GM23338 (cell line): ENCODE data around the gene CENPS. TPM values are rescaled to one million over a fixed set of nuclear protein-coding genes. Genes with fewer than 3 reads are reported as not detected.

Experiments used
- ATAC-seq: fragments of 200-7000 bp; cut with Tn5 transposase; 3 replicates; pipeline ENCODE4 v1.9.1; 2020
- DNase-seq: peaks from one replicate; pipeline ENCODE4 v3.0.0-alpha.2; 2015; ENCODE audit warnings: low spot score
- H2AFZ ChIP-seq: fragments of 200-600 bp; sonication (generic); 2 replicates; pipeline ENCODE4 v1.8.0; 2016; ENCODE audit warnings: antibody characterized with exemption, mild to moderate bottlenecking, moderate library complexity
- H3F3A ChIP-seq: fragments of 200-600 bp; sonication (generic); replicated peaks from 2 replicates; pipeline ENCODE4 v1.8.0; 2017; ENCODE audit warnings: antibody characterized with exemption, mixed run types, low read depth
- H3K27ac ChIP-seq: fragments of 200-600 bp; sonication (generic); 2 replicates; pipeline ENCODE4 v1.6.1; 2016; ENCODE audit warnings: low read depth
- H3K27me3 ChIP-seq: fragments of 200-600 bp; sonication (generic); 2 replicates; pipeline ENCODE4 v1.8.0; 2016; ENCODE audit warnings: mild to moderate bottlenecking, mixed run types, moderate library complexity; ENCODE audit not compliant: insufficient read depth
- H3K36me3 ChIP-seq: fragments of 200-600 bp; sonication (generic); 2 replicates; pipeline ENCODE4 v1.8.0; 2016; ENCODE audit warnings: mild to moderate bottlenecking; ENCODE audit not compliant: insufficient read depth
- H3K4me1 ChIP-seq: fragments of 200-600 bp; sonication (generic); 2 replicates; pipeline ENCODE4 v1.8.0; 2016; ENCODE audit warnings: mild to moderate bottlenecking, moderate library complexity; ENCODE audit not compliant: insufficient read depth
- H3K4me2 ChIP-seq: fragments of 200-600 bp; sonication (generic); 2 replicates; pipeline ENCODE4 v1.7.1; 2017; ENCODE audit warnings: mixed run types
- H3K4me3 ChIP-seq: fragments of 200-600 bp; sonication (generic); 2 replicates; pipeline ENCODE4 v1.6.1; 2016; ENCODE audit warnings: mixed run types
- H3K79me2 ChIP-seq: fragments of 200-600 bp; sonication (generic); replicated peaks from 2 replicates; pipeline ENCODE4 v1.8.0; 2017; ENCODE audit warnings: mild to moderate bottlenecking; ENCODE audit not compliant: insufficient read depth
- H3K9me2 ChIP-seq: fragments of 200-600 bp; sonication (generic); 2 replicates; pipeline ENCODE4 v1.8.0; 2017; ENCODE audit not compliant: insufficient read depth
- H4K20me1 ChIP-seq: fragments of 200-600 bp; sonication (generic); replicated peaks from 2 replicates; pipeline ENCODE4 v1.8.0; 2017; ENCODE audit warnings: mild to moderate bottlenecking; ENCODE audit not compliant: insufficient read depth
- H3K27ac Mint-ChIP-seq: 2 replicates; pipeline ENCODE4 v1.8.0; 2020; ENCODE audit warnings: inconsistent platforms, mild to moderate bottlenecking, moderate library complexity, mixed read lengths
- H3K27me3 Mint-ChIP-seq: 3 replicates; pipeline ENCODE4 v1.8.0; 2022; ENCODE audit warnings: low read depth, mild to moderate bottlenecking, moderate library complexity, mixed read lengths, inconsistent platforms; ENCODE audit not compliant: insufficient read depth, poor library complexity
- H3K36me3 Mint-ChIP-seq: 3 replicates; pipeline ENCODE4 v1.8.0; 2021; ENCODE audit warnings: low read depth, mild to moderate bottlenecking, inconsistent platforms, moderate library complexity, mixed read lengths
- H3K4me1 Mint-ChIP-seq: 3 replicates; pipeline ENCODE4 v1.8.0; 2020; ENCODE audit warnings: mild to moderate bottlenecking, inconsistent platforms, mixed read lengths
- H3K4me3 Mint-ChIP-seq: 3 replicates; pipeline ENCODE4 v1.8.0; 2021; ENCODE audit warnings: moderate library complexity, mild to moderate bottlenecking, inconsistent platforms, mixed read lengths
- H3K9me3 Mint-ChIP-seq: 3 replicates; pipeline ENCODE4 v1.8.0; 2020; ENCODE audit warnings: moderate library complexity, mild to moderate bottlenecking, inconsistent platforms, mixed read lengths
- ETS1 ChIP-seq: IDR thresholded peaks from 2 replicates; pipeline ENCODE4 v1.6.1; 2016; ENCODE audit warnings: antibody characterized with exemption
- EZH2 ChIP-seq: fragments of 200-600 bp; sonication (generic); IDR thresholded peaks from one replicate; pipeline ENCODE4 v1.8.0; 2017; ENCODE audit warnings: antibody characterized with exemption, mild to moderate bottlenecking, low read depth; ENCODE audit not compliant: unreplicated experiment
- EZH2phosphoT487 ChIP-seq: fragments of 200-600 bp; sonication (generic); IDR thresholded peaks from one replicate; pipeline ENCODE4 v1.8.1; 2018; ENCODE audit warnings: antibody characterized with exemption; ENCODE audit not compliant: unreplicated experiment
- JUNB ChIP-seq: IDR thresholded peaks from one replicate; pipeline ENCODE4 v1.6.1; 2016; ENCODE audit warnings: antibody characterized with exemption; ENCODE audit not compliant: unreplicated experiment
- REST ChIP-seq: IDR thresholded peaks from one replicate; pipeline ENCODE4 v1.6.1; 2018; ENCODE audit warnings: antibody characterized with exemption; ENCODE audit not compliant: unreplicated experiment
- STAT1 ChIP-seq: IDR thresholded peaks from one replicate; pipeline ENCODE4 v1.6.1; 2016; ENCODE audit warnings: antibody characterized with exemption; ENCODE audit not compliant: unreplicated experiment
- ZNF114 ChIP-seq: fragments of 250-450 bp; sonication (Bioruptor Pico); IDR thresholded peaks from 2 replicates; pipeline ENCODE4 v1.5.0; 2020; ENCODE audit warnings: mild to moderate bottlenecking, moderate library complexity
- ZNF462 ChIP-seq: fragments of 250-450 bp; sonication (Bioruptor Pico); IDR thresholded peaks from 2 replicates; pipeline ENCODE4 v1.5.0; 2020; ENCODE audit warnings: mild to moderate bottlenecking, moderate library complexity
- polyA plus RNA-seq: library from polyadenylated mRNA; unstranded; fragments of >200 nt; fragmentation: Nextera tagmentation; extraction: Ambion mirVana; gene quantifications from 2 replicates; pipeline ENCODE4 v1.2.1, GENCODE V29; 2016
- total RNA-seq: library from RNA; depleted of rRNA; stranded (reverse); fragments of >200 nt; shearing (Covaris generic); gene quantifications from 2 replicates; pipeline ENCODE4 v1.2.3, GENCODE V29; 2014

Gene CENPS
- total and polyA plus RNA-seq, 2 experiments from 2014 or later: 4.7 to 31.3 TPM

GRCh38 chr1:10399444-10399941 lies 30.7 kb upstream of the CENPS start (continued):
- TF ChIP-seq REST (no peak), ZNF114 (CRISPR knock-in tag) (no peak), EZH2 (no peak), STAT1 (no peak), ETS1 (no peak), EZH2phosphoT487 (no peak)

- peaks cover 13% of the 10 kb centered on the region for H3K4me1 Mint-ChIP-seq
- Histone ChIP-seq H3K79me2 (peaks cover 44% of the 10 kb centered on the region), H3K4me3 (peak overlapping the region; percentile 98), H3K27ac (no peak overlapping the region), H2AFZ (no peak overlapping the region), H3K9me2 (no peaks in the 10 kb centered on the region), H3F3A (peaks cover 20% of the 10 kb centered on the region), H3K4me2 (peak overlapping the region; percentile 99), H3K36me3 (peaks cover 40% of the 10 kb centered on the region), H3K4me1 (peaks cover 12% of the 10 kb centered on the region), H3K27me3 (no peaks in the 10 kb centered on the region), H4K20me1 (peaks cover 44% of the 10 kb centered on the region)
- peaks cover 58% of the 10 kb centered on the region for H3K36me3 Mint-ChIP-seq
- ATAC-seq (no peak), DNase-seq (no peak)
- peak overlapping the region; percentile 96 for H3K4me3 Mint-ChIP-seq
- H3K9me3 Mint-ChIP-seq: no peaks in the 10 kb centered on the region
- H3K27ac Mint-ChIP-seq: peak overlapping the region; percentile 87
- peaks cover 1% of the 10 kb centered on the region for H3K27me3 Mint-ChIP-seq
- TF ChIP-seq ZNF114 (CRISPR knock-in tag) (no peak), JUNB (no peak), ZNF462 (CRISPR knock-in tag) (no peak), STAT1 (no peak), EZH2phosphoT487 (no peak), EZH2 (no peak)
Observed at GRCh38 chr1:10400013-10400412, 30.2 kb upstream of the CENPS start.
